GM06990 (cell line): ENCODE results near the gene CELSR2.

Experiments used
- DNase-seq: peaks from one replicate; pipeline ENCODE4 v3.0.0-alpha.2; 2011; ENCODE audit not compliant: insufficient read length; ENCODE audit errors: extremely low read depth
- H3K27me3 ChIP-seq: replicated peaks from 2 replicates; pipeline ENCODE4 v1.6.0; 2011; ENCODE audit warnings: low read length; ENCODE audit not compliant: control insufficient read depth, insufficient read depth
- H3K36me3 ChIP-seq: 2 replicates; pipeline ENCODE4 v1.5.1; 2011; ENCODE audit warnings: low read length; ENCODE audit not compliant: control insufficient read depth, insufficient read depth
- H3K4me3 ChIP-seq: replicated peaks from 2 replicates; pipeline ENCODE4 v1.5.1; 2011; ENCODE audit warnings: low read depth, mild to moderate bottlenecking, control low read depth, low read length
- TF ChIP-seq, protein P1 (sequence below): IDR thresholded peaks from 2 replicates; pipeline ENCODE4 v1.5.1; 2011; ENCODE audit warnings: low read length, control low read depth, mild to moderate bottlenecking, inconsistent platforms; ENCODE audit not compliant: insufficient read depth, poor library complexity, severe bottlenecking

The CELSR2 gene

DNA sequence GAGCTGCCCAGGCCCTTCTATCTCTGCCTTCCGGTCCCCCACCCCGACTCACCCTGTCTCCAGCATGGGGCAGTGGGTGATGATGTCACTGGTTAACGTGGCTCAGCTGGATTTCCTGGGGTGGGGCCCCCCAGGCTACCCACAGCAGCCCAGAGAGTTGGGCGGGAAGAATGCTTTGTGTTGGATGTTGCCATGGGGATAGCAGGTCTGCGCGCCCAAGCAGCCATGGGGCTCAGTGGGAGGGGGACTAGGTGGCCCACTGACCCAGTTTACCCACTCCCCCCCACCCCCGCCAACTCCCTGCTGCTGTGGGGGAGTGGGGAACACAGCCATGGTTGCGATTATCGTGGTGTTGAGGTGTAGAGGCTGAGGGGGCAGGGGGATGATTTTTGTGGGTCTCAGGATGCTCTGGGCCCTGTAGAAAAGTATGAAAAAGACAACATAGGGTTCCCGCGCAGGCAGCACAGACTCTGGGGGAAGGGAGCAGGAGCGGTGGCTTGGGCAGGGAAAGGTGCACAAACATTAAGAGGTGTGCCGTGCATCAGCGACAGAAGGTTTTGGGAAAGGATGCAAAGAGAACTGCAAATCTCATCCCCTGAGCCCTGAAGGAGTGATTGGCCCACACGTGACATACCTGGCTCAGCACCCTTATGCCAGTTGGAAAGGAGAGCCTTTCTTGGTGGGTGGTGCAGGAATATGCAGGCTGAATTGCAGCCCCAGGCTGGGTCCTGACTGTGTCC is 8.5 kb downstream of the CELSR2 start:
- no peak for DNase-seq
- TF ChIP-seq, protein P1, sequence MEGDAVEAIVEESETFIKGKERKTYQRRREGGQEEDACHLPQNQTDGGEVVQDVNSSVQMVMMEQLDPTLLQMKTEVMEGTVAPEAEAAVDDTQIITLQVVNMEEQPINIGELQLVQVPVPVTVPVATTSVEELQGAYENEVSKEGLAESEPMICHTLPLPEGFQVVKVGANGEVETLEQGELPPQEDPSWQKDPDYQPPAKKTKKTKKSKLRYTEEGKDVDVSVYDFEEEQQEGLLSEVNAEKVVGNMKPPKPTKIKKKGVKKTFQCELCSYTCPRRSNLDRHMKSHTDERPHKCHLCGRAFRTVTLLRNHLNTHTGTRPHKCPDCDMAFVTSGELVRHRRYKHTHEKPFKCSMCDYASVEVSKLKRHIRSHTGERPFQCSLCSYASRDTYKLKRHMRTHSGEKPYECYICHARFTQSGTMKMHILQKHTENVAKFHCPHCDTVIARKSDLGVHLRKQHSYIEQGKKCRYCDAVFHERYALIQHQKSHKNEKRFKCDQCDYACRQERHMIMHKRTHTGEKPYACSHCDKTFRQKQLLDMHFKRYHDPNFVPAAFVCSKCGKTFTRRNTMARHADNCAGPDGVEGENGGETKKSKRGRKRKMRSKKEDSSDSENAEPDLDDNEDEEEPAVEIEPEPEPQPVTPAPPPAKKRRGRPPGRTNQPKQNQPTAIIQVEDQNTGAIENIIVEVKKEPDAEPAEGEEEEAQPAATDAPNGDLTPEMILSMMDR, result no peak
- no peaks in the 10 kb centered on the region for H3K36me3 ChIP-seq
- H3K4me3 ChIP-seq, result no peak overlapping the region
- no peaks in the 10 kb centered on the region for H3K27me3 ChIP-seq

DNA sequence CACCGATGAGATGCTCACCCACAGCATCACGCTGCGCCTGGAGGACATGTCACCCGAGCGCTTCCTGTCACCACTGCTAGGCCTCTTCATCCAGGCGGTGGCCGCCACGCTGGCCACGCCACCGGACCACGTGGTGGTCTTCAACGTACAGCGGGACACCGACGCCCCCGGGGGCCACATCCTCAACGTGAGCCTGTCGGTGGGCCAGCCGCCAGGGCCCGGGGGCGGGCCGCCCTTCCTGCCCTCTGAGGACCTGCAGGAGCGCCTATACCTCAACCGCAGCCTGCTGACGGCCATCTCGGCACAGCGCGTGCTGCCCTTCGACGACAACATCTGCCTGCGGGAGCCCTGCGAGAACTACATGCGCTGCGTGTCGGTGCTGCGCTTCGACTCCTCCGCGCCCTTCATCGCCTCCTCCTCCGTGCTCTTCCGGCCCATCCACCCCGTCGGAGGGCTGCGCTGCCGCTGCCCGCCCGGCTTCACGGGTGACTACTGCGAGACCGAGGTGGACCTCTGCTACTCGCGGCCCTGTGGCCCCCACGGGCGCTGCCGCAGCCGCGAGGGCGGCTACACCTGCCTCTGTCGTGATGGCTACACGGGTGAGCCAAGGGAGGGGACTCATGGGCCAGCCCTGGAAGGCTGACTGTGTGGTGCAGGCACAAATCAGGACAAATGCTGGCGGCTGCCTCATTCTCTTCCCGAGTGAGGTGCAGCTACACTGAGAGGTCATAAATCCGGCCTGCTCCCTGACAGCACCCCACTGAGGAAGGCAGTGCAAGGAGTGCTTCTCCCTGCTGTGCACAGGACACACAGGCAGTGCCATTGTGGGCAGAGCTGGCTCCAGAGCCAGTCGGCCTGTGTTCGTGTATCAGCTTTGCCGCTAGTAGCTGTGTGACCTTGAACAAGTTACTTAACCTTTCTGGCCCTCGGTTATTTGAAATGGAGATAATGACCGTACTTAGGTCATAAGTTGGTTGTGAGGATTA is 9.4 kb downstream of the CELSR2 start:
- Histone ChIP-seq H3K4me3 (no peak overlapping the region), H3K36me3 (no peaks in the 10 kb centered on the region), H3K27me3 (no peaks in the 10 kb centered on the region)
- TF ChIP-seq, protein P1, result no peak
- DNase-seq, result no peak

DNA sequence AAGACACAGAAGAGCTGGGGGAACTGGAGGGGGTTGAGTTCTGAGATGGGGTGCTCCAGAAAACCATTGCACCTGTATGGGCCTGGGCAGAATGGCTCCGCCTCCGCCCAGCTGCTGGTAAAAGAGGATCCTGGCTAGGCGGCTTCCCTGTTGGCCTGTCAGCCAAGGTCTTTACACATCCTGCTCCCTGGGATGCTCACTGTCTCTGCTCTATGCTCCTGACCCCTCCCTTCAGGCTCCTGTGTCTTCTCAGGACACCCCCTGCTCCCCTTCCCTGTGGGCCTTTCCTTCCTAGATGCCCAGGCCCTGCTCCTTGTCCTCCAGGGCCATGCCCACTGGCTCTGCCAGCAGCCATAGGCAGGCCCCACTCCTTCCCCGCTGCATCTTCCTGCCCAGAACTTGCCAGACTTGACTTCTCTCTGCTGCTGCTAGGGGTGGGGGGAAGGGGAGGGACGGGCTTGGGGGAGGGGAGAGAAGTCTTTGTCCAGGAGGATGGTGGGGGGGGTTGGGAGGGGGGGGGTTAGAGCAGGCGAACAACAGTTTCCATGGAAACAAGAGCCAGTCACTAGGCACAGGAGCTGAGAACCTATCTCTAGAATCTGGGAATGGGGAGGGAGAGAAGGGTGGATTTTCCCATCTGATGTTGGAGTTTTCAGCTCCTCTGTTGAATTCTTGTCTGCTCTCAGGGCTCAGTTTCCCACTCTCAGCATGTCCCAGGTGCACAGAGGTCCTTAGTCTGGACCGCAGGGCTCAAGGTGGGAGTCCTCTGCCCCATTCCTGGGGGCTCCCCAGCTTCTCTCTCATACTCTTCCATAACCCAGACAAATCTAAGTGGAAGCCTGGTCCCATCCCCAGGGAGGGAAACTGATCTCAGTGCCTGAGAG is 10.6 kb downstream of the CELSR2 start:
- TF ChIP-seq, protein P1, result no peak
- Histone ChIP-seq H3K4me3 (no peak overlapping the region), H3K36me3 (no peaks in the 10 kb centered on the region), H3K27me3 (no peaks in the 10 kb centered on the region)
- DNase-seq, result no peak

DNA sequence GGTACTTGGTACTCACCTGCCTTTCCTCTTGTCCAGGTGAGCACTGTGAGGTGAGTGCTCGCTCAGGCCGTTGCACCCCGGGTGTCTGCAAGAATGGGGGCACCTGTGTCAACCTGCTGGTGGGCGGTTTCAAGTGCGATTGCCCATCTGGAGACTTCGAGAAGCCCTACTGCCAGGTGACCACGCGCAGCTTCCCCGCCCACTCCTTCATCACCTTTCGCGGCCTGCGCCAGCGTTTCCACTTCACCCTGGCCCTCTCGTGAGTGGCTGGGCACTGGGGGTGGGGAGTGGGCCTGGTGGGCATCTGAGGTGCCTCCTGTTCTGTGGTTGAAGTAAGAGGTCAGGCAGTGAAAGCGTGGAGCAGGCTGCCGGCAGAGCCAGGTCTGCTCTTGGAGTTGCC is 11.7 kb downstream of the CELSR2 start:
- Histone ChIP-seq H3K27me3 (no peaks in the 10 kb centered on the region), H3K4me3 (no peak overlapping the region), H3K36me3 (no peaks in the 10 kb centered on the region)
- TF ChIP-seq, protein P1, result no peak
- no peak for DNase-seq

DNA sequence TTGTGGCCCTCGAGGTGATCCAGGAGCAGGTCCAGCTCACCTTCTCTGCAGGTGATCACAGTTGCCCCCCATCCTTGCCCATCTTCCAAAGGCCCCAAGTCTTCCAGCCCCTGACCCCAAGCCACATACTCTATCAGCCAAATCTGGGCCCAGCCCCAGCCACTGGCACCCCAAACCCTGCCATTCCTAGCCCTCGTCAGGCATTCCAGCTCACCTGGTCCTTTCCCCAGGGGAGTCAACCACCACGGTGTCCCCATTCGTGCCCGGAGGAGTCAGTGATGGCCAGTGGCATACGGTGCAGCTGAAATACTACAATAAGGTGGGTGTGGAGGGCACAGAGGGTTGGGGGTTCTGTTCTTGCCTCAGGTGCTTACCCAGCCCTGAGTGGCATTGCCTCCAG is 12.2 kb downstream of the CELSR2 start:
- no peak overlapping the region for H3K4me3 ChIP-seq
- H3K36me3 ChIP-seq, result no peaks in the 10 kb centered on the region
- no peak for DNase-seq
- H3K27me3 ChIP-seq, result no peaks in the 10 kb centered on the region
- TF ChIP-seq, protein P1, result no peak
